HG03066 (cell line): Measurements from ENCODE around the gene LMBR1L.
"Not testable (repeated sequence)": the region's sequence is repeated elsewhere in the genome, so short reads cannot be mapped to it uniquely, and the experiment has no call there.

ENCODE experiments used
- ATAC-seq: cut with Tn5 transposase; IDR thresholded peaks from one replicate; pipeline ENCODE4 v1.9.1; 2021; ENCODE audit warnings: low read depth; ENCODE audit not compliant: unreplicated experiment

Gene LMBR1L

GRCh38 chr12:49088932-49089330 is 21.7 kb downstream of the LMBR1L start:
- no peak for ATAC-seq

DNA sequence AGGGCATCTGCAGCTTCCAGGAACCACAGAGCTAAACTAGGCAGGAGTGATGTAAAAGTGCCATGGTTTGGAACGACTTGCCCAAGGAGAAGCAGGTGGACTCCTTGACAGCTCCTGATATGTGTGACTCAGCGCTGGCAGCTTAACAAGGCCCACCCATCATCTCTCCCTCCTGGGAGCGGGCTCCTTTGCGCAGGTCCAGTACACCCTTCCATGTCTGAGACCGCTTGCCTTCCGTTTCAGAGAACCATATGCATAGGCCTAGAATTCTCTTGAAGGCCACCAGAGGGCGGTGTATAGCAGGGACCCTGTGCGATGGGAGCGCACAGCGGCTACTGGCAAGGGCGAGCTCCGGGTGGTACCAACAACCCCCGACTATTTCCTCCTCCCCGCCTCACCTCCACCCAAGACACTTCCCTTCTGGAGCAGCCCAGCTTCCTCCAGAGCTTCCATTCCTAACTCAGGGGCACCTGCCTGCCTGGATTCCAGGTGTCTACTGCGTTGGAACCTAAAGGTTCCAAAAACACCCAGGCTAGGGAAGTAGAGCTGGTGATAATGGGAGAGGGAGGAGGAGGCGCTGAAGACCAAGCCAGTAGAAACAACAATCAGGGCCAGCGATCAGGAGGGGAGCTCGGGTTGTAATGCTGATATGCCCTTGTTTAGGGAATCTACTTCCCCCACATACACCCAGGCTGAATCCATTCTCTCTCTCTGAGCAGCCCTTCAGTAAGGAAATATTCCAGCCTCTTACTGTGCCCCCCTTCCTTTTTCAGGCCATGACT is 22.3 kb downstream of the LMBR1L start:
- peak; percentile 90 for ATAC-seq

DNA sequence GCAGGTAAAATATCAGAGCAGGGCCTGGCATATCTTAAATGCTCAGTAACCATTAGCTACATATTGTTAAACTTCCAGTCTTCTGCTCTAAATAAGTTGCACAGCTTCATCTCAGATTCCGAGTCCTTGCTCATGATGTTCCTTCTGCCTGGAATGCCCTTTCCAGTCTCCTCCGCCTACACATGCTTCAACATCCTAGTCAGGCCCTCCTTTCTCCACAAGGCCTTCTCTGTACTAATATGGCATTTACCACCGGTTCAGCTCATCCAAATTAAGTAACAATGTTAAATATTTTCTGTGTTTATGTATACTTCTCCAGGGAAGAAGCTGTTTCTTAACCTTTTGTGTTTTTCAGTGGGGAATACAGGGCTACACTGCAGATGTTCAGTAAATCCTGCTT is 24.5 kb downstream of the LMBR1L start:
- no peak for ATAC-seq

DNA sequence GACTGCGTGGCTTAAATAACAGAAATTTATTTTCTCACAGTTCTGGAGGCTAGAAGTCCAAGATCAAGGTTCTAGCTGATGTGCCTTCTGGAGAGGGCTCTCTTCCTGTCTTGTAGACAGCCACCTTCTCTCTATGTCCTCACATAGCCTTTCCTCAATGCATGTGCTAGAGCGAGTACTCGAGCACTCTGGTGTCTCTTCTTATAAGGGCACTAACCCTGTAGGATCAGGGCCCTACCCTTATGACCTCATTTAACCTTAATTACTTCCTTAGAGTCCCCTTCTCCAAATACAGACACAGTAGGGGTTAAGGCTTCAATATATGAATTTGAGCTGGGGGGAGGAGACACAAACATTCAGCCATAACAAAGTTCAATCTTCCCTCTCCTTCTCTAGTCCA is 26.2 kb downstream of the LMBR1L start:
- ATAC-seq, result no peak

DNA sequence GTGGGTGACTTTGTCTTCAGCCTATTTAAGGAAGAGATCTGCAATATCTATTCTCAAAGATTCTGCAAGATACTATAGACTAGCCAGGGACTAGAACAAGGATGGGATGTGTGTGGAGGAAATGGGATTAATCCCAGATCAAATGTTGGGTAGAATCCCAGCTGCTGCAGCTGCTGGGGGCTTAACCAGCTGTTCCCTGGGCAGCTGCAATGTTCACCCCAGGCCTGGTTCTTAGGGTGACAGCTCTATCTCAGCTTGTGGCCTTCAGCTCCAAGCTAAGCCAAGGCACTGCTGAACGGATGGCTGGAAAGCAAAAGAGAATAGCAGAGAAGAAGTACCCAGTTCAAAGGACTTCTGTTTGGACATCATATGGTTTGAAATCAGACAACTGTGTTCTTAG is 30.9 kb downstream of the LMBR1L start:
- ATAC-seq, result no peak

GRCh38 chr12:49070971-49071370 is 39.7 kb downstream of the LMBR1L start:
- ATAC-seq, result no peak

GRCh38 chr12:49069507-49070346 is 40.9 kb downstream of the LMBR1L start, which contains the start of gene RHEBL1:
RHEBL1 (minus strand) TSS chr12:49069979; CDS start chr12:49069785, 194 bp downstream.
- ATAC-seq, result peak; percentile 97

DNA sequence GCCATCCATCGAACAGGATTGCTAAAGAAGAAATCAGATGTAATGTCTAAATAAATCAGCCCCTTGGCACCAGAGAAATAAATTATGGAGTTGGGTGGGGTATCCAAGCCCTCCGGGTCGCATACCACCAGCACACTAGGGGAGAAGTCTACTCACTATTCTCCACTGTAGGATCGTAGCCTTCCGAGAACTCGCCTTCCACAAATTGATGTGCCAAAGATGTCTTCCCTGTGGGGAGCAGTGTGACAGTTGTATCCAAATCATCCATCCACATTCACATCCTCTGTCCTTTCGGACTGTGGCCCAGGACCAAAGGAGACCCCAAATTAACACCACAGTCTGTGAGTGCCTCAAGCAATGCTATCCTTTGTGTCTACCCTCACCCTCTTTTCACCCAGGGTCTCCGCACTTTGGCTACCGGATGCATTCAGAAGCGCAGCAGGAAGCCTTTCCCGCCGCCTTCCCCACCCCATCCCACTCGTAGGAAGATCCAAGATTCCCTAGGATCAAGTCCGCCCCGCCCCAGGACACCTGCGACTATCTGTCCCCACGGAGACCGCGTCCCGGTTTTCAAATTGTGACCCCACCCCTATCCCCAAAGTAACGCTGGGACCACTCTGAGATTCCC is 41.7 kb downstream of the LMBR1L start:
- ATAC-seq, result peak; percentile 3

GRCh38 chr12:49066120-49066519 is 44.5 kb downstream of the LMBR1L start:
- no peak for ATAC-seq

DNA sequence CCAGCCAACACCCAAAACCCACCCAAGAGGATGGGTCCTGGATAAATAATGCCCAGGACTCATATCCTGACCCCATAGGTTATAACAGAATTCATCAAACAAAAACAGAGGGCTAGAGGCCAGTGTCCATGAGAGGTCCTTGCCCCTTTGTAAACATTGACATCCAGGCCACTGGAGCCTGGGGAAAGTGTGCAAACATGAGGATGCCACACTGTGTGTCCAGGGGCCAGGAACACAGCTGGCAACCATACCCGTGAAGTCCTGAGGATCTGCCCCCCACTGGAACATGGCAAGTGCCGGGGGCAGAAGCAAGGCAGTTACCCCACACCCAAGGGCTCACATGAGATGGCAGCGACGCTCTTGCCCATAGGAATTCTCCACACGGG is 45.9 kb downstream of the LMBR1L start:
- ATAC-seq, result no peak

DNA sequence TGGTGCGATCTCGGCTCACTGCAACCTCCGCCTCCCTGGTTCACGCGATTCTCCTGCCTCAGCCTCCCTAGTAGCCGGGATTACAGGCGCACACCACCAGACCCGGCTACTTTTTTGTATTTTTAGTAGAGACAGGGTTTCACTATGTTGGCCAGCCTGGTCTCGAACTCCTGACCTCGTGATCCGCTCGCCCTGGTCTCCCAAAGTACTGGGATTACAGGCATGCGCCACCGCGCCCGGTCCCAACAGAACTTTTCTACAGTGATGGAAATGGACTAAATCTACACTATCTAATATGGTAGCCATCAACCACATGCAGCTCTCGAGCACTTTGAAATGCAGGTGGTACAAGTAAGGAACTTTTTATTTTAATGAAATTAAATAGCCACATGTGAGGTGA is 48.7 kb downstream of the LMBR1L start:
- not testable (repeated sequence) for ATAC-seq

DNA sequence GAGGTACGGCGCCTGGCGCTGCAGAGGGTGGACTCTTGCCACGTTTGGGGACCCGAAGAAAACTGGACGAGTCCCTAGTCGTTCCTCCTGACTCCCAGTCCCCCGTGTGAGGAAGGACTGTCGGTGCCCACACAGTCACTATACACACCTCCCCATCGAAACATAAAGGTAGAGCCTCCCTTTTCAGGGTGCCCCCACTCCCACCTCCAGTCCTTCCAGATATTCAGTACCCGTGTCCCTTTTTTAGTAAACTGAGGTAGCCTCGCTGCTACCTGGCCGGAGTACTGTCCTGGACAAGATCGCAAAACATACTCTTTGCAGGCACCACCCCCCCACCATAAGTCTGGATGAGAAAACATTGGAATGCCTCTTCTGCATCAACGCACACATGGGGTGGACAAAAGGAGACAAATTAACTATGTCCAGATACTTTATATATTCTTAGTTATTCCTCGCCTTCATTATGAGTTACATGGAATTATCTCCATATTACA is 49.4 kb downstream of the LMBR1L start:
- ATAC-seq, result no peak

GRCh38 chr12:49060237-49061156 is 50.1 kb downstream of the LMBR1L start, which contains the start of gene KMT2D:
KMT2D (minus strand) TSS chr12:49060794; CDS start chr12:49055324, 5,470 bp downstream.
- peak; percentile 50 for ATAC-seq

DNA sequence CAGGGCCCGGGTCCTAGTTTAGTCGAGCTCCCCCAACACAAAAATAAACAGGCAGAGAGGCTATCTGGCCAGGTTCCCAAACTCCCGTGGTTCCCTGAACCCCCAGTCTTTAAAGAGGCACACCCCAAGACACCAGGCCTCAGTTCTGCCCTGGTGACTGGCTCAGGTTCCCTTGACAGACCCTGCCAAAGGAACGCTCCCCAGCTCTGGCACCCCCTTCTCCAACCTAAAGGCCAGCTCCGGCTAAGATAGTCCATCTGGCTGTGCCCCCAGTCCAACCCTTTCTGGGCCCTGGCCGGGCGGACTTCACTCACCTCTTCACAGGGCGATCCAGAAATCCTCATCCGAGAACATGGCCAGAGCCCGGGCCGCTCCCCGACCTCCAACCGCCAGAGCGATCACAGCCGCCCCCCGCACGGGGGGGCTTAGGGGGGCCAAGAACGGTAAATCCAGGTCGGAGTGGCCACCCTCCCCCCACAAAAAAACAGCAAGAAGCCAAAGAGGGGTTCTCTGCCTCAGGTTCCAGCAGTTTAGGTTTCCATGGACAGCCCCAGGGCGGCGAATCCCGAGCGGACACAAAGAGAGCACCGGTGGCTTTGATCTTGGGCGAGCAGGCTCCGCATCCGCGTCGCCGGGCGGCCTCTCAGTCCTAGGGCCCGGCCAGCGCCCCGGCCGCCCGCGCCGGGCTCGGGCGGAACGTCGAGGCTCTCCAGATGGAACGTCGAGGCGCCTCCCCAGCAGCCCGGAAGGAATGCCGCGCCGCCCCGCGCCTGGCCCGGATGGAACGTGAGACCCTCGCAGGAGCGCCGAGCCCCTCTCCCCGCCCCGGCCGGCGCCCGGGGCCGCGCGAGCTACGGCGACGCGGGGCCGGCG is 51.1 kb downstream of the LMBR1L start:
- no peak for ATAC-seq

GRCh38 chr12:49059045-49059298 is 51.7 kb downstream of the LMBR1L start:
- ATAC-seq, result no peak

GRCh38 chr12:49058366-49059044 is 52.1 kb downstream of the LMBR1L start:
- no peak for ATAC-seq

- ATAC-seq, result no peak
Measured at GRCh38 chr12:49057888-49058287, 52.8 kb downstream of the LMBR1L start.

GRCh38 chr12:49055978-49056754 is 54.5 kb downstream of the LMBR1L start:
- peak; percentile 65 for ATAC-seq
